Tibial artery (tissue), 4 donors: Measurements from ENCODE around the gene PAH.

Experiments
- DNase-seq, 2 donors: peaks; one replicate each; pipeline ENCODE4 v3.0.0-alpha.2; 2019
- H3K27ac ChIP-seq, 2 donors: fragments of 200-600 bp; sonication (generic) in 1 of 2; 1 replicate in 1 of 2; 2 replicates in 1 of 2; pipeline ENCODE4 v1.5.1; 2018 to 2019; ENCODE audit warnings: mild to moderate bottlenecking in 1 of 2
- H3K27me3 ChIP-seq, 2 donors: fragments of 200-600 bp; sonication (generic) in 1 of 2; one replicate each; pipeline versions ENCODE4 v1.5.1 to v1.6.0; 2016 to 2019
- H3K36me3 ChIP-seq, 3 donors: fragments of 200-600 bp; sonication (generic) in 2 of 3; one replicate each; pipeline ENCODE4 v1.5.1; 2016 to 2019; ENCODE audit warnings: mild to moderate bottlenecking in 2 of 3
- H3K4me1 ChIP-seq, 4 donors: fragments of 200-600 bp; sonication (generic) in 2 of 4; 1 replicate in 3 of 4; 2 replicates in 1 of 4; pipeline ENCODE4 v1.5.1; 2016 to 2019
- H3K4me3 ChIP-seq, 2 donors: fragments of 200-600 bp; sonication (generic) in 1 of 2; 1 replicate in 1 of 2; 2 replicates in 1 of 2; pipeline ENCODE4 v1.5.1; 2018 to 2019; ENCODE audit warnings: mild to moderate bottlenecking in 2 of 2
- H3K9me3 ChIP-seq, 3 donors: fragments of 200-600 bp; sonication (generic) in 1 of 3; one replicate each; pipeline ENCODE4 v1.5.1; 2016 to 2019
- intact Hi-C: fragments of 100-400 bp; cut with DNase I; formaldehyde crosslinking; loops from one replicate; pipeline ENCODE4 v1.15.0; 2023; ENCODE audit warnings: low total_unique reads
- TF ChIP-seq, protein P1 (sequence below), 2 experiments: fragments of 200-600 bp in 1 of 2; fragments of 450-650 bp in 1 of 2; IDR thresholded peaks; one replicate each; pipeline ENCODE4 v1.5.1; 2017 to 2019; ENCODE audit warnings: antibody characterized with exemption in 2 of 2, mild to moderate bottlenecking in 1 of 2, moderate library complexity in 1 of 2

Gene PAH

DNA sequence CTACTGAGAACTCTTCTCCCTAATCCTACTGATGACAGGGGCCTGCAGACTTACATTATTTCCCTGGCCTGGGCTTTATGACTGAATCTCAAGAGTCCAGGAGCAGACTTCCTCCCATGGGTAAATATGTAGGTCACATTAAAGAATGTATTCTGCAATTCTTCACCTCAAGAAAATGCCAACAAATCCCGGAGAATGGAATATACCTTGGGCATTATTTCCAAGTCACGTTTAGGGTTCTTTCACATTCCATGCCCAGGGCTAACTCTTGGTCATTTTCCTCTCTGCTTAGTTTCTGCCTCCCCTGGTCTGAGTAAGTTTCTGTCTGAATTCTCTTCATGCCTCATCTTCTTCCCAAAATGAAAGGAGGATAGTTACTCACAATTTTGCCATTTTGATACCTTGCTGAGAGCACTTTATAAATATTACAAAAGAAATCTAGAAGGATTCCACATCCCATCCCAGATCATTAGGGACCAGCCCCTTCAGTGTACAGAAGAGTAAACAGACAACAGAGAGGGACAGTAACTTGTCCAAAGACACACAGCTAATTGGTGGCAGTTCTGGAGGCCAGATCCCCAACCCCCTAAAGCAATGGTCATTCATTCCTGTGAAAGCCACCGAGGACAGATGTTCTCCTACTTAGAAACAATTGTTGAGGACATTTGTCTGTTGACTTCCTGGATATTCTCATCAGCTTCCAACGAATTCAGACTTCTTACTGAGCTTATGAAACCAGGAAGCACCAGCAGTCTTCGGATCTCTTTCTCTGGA lies 605 bp downstream of the PAH start:
- intact Hi-C loops: no loop called here
- H3K27ac ChIP-seq: no peak overlapping the region
- H3K27me3 ChIP-seq: peaks cover 0 to 13% of the 10 kb centered on the region in 2 donors

DNA sequence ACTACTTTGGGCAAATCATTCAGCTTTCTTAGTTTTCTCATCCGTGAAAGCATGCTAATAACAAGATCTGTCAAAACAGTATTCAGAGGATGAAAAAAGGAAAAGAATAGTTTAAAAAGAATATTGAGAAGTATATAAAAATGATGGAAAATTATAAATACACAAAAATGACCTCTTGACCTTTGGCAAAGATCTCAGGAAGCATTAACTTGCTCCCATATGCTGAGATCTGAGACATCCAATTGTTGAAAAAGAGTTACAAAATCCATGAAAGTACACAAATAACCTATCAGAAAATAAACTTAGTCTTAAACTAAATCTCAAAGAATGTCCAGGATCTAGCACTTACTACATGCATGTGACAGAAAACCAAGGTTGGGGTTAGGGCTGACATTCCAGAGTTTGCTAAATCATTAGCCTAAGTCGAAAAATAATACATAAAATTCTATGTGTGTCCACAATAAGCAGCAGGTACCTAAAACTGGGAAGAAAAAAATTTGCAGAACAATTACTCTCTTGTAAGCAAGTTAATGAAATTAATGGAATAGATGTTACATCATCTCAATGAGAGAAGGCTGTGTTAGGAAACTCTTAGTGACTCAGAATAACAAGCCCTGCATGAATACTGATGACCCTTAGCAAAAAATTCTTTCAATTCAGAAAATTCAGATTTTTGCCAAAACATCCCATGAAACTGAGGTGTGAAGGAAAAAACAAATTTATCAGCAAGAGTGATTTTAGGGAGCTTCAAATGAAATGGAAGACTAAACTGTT lies 3.4 kb downstream of the PAH start:
- intact Hi-C loops: no loop called here
- no peaks in the 10 kb centered on the region for H3K36me3 ChIP-seq

More for the DNA sequence above, 605 bp downstream of the PAH start:
- DNase-seq: no peak
- Histone ChIP-seq H3K36me3 (no peaks in the 10 kb centered on the region), H3K9me3 (no peaks in the 10 kb centered on the region), H3K4me1 (peaks cover 0 to 6% (median 2%) of the 10 kb centered on the region in 4 donors), H3K4me3 (no peak overlapping the region)
- TF ChIP-seq, protein P1, sequence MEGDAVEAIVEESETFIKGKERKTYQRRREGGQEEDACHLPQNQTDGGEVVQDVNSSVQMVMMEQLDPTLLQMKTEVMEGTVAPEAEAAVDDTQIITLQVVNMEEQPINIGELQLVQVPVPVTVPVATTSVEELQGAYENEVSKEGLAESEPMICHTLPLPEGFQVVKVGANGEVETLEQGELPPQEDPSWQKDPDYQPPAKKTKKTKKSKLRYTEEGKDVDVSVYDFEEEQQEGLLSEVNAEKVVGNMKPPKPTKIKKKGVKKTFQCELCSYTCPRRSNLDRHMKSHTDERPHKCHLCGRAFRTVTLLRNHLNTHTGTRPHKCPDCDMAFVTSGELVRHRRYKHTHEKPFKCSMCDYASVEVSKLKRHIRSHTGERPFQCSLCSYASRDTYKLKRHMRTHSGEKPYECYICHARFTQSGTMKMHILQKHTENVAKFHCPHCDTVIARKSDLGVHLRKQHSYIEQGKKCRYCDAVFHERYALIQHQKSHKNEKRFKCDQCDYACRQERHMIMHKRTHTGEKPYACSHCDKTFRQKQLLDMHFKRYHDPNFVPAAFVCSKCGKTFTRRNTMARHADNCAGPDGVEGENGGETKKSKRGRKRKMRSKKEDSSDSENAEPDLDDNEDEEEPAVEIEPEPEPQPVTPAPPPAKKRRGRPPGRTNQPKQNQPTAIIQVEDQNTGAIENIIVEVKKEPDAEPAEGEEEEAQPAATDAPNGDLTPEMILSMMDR (IDR thresholded peaks at IDR 0.05): no peak

DNA sequence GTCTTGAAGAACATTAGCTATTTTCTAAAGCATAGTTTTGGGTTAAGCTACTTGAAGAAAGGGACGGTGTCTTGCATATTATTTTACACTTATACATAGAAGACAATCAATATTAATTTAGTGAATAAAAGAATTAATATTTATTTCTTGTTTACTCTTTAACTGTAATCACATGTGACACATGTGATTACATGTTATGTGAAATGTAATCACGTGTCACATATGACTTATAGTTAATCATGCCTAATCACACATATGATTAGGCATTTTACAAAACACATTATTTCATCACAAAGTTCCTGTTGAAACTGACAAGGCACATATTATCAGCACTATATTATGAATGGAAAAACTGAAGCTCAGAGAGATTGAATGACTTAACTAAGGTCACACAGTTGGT lies 4.8 kb downstream of the PAH start:
- Histone ChIP-seq H3K36me3 (no peaks in the 10 kb centered on the region), H3K27me3 (peaks cover 0 to 5% of the 10 kb centered on the region in 2 donors), H3K9me3 (no peaks in the 10 kb centered on the region), H3K4me1 (peaks cover 0 to 6% (median under 1%) of the 10 kb centered on the region in 4 donors), H3K27ac (no peak overlapping the region), H3K4me3 (no peak overlapping the region)
- intact Hi-C loops: no loop called here
- TF ChIP-seq, protein P1 (IDR thresholded peaks at IDR 0.05): no peak
- DNase-seq: no peak

More for the DNA sequence above, 3.4 kb downstream of the PAH start:
- no peaks in the 10 kb centered on the region for H3K9me3 ChIP-seq
- TF ChIP-seq, protein P1 (IDR thresholded peaks at IDR 0.05): no peak
- no peak overlapping the region for H3K27ac ChIP-seq
- no peak for DNase-seq
- no peak overlapping the region for H3K4me3 ChIP-seq
- H3K27me3 ChIP-seq: peaks cover 0 to 13% of the 10 kb centered on the region in 2 donors
- peaks cover 0 to 6% (median 2%) of the 10 kb centered on the region in 4 donors for H3K4me1 ChIP-seq

DNA sequence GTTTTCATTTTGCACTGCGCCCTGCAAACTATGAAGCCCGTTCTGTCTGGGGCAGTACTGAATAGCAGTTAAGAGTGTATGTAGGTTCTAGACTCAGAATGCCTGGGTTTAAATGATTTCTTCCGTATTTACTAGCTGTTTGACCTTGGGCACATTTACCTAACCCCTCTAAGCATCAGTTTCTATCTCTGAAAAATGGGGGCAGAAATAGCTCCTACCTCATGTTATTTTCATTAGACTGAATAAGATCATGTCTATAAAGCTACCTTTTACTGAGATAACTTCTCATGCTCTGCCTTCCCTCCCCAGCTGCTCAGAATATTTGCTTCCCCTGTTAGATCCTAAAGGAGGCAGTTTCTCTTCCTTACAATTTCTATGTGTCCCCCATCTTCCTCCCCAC lies 5.7 kb downstream of the PAH start:
- Histone ChIP-seq H3K4me1 (no peaks in the 10 kb centered on the region), H3K36me3 (no peaks in the 10 kb centered on the region), H3K4me3 (no peak overlapping the region), H3K27me3 (no peaks in the 10 kb centered on the region), H3K27ac (no peak overlapping the region), H3K9me3 (no peaks in the 10 kb centered on the region)
- TF ChIP-seq, protein P1 (IDR thresholded peaks at IDR 0.05): no peak
- intact Hi-C loops: no loop called here
- DNase-seq: no peak

DNA sequence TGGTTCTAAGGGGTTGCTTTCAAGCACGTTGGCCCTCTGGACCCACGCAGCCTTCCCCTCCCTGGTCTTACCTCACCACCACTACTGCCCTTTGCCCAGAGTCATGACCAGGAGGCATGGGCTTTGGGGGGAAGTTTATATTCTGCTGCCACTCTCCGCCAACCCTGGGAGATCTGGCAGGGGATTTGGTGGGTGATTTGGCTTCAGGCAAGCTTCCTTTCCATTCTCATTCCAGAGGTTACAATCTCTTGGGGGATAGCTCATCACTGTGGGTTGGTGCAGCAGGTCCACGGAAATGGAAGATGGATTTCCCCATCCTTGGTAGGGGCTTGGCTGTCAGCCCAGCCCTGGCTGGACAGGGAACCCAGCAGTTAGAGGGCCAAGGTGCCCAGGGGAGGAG lies 6.3 kb downstream of the PAH start:
- TF ChIP-seq, protein P1 (IDR thresholded peaks at IDR 0.05): no peak

More for the DNA sequence above, 6.3 kb downstream of the PAH start:
- intact Hi-C loops: no loop called here
- no peak overlapping the region for H3K27ac ChIP-seq
- no peaks in the 10 kb centered on the region for H3K9me3 ChIP-seq
- H3K4me3 ChIP-seq: no peak overlapping the region
- H3K36me3 ChIP-seq: no peaks in the 10 kb centered on the region
- no peak for DNase-seq
- H3K27me3 ChIP-seq: no peaks in the 10 kb centered on the region
- H3K4me1 ChIP-seq: no peaks in the 10 kb centered on the region
